Tibial nerve (tissue), 3 donors: Measurements from ENCODE around the gene PREX1.

Experiments used
- POLR2A ChIP-seq, 2 donors: fragments of 450-650 bp; IDR thresholded peaks; one replicate each; pipeline ENCODE4 v1.6.1; 2017; ENCODE audit warnings: antibody characterized with exemption in 2 of 2, mild to moderate bottlenecking in 2 of 2, moderate library complexity in 2 of 2
- TF ChIP-seq, protein P1 (sequence below), 5 experiments: fragments of 200-600 bp in 3 of 5; fragments of 450-650 bp in 2 of 5; sonication (generic) in 3 of 5; IDR thresholded peaks; one replicate each; pipeline ENCODE4 v1.5.1; 2016 to 2019; ENCODE audit warnings: antibody characterized with exemption in 5 of 5, mild to moderate bottlenecking in 3 of 5, moderate library complexity in 2 of 5

DNA sequence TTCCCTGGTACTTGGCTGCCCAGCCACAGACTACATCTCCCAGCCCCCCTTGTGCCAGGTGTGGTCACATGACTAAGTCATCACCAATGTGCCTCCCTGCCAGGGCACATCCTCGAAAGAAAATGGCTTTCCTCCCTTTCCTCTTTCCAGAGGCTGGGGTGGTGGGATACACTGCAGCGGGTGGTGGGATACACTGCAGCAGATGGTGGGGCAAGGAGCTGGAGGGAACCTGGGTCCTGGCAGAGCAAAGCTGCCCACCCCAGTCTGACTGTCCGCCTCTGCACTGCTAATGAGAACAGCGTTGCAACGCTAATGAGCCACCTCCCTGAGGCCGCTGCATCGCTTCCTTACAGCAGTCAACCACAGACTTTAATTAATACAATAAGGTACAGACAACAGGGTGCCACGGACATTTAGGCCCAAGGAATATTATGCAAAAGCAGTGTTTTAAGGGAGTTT is 125.3 kb downstream of the PREX1 start:
- no peak for TF ChIP-seq POLR2A (IDR thresholded peaks at IDR 0.05)
- TF ChIP-seq, protein P1, sequence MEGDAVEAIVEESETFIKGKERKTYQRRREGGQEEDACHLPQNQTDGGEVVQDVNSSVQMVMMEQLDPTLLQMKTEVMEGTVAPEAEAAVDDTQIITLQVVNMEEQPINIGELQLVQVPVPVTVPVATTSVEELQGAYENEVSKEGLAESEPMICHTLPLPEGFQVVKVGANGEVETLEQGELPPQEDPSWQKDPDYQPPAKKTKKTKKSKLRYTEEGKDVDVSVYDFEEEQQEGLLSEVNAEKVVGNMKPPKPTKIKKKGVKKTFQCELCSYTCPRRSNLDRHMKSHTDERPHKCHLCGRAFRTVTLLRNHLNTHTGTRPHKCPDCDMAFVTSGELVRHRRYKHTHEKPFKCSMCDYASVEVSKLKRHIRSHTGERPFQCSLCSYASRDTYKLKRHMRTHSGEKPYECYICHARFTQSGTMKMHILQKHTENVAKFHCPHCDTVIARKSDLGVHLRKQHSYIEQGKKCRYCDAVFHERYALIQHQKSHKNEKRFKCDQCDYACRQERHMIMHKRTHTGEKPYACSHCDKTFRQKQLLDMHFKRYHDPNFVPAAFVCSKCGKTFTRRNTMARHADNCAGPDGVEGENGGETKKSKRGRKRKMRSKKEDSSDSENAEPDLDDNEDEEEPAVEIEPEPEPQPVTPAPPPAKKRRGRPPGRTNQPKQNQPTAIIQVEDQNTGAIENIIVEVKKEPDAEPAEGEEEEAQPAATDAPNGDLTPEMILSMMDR (IDR thresholded peaks at IDR 0.05) = no peak
